ENCODE measurements around the gene EGR4. TPM values are rescaled to one million over a fixed set of nuclear protein-coding genes. Genes with fewer than 3 reads are reported as not detected.

EGR4 gene
- total RNA-seq, 1 experiment from 2014 or later: not detected

- peaks cover 95% of the 10 kb centered on the region for H3K36me3 Mint-ChIP-seq (ENCODE audit: insufficient read depth, unreplicated experiment)
- intact Hi-C loops (cut with micrococcal nuclease; ENCODE audit: unreplicated experiment): no loop called here
- ChIA-PET POLR2A (no interaction called here), CTCF (interaction anchor here (1.3 kb wide), 1 partner anchor 18 kb away, joined by 3 read pairs; no protein-coding TSS in a partner anchor)
- no peaks in the 10 kb centered on the region for H3K27me3 Mint-ChIP-seq (ENCODE audit: insufficient read depth, unreplicated experiment)
- H3K27ac Mint-ChIP-seq (ENCODE audit: unreplicated experiment): no peak overlapping the region
- no peak for DNase-seq
- H3K9me3 Mint-ChIP-seq (ENCODE audit: unreplicated experiment): no peaks in the 10 kb centered on the region
- H3K4me1 Mint-ChIP-seq (ENCODE audit: low read depth, unreplicated experiment): no peaks in the 10 kb centered on the region
- Histone ChIP-seq H3K4me3 (ENCODE audit: low read depth, low read length) (no peak overlapping the region), H3K9me3 (no peaks in the 10 kb centered on the region), H3K27me3 (replicated peaks; ENCODE audit: control insufficient read depth, insufficient read depth, low read length) (no peaks in the 10 kb centered on the region), H3K36me3 (ENCODE audit: control insufficient read depth, insufficient read depth, low read length) (peaks cover 8% of the 10 kb centered on the region), H3K4me1 (no peaks in the 10 kb centered on the region)
- BruUV-seq (replicated peaks): no TSS peak
- TF ChIP-seq CTCF (IDR thresholded peaks at IDR 0.05; ENCODE audit: insufficient read depth in 1 of 2, low read depth in 1 of 2, low read length in 1 of 2, severe bottlenecking in 1 of 2, unreplicated experiment in 1 of 2): no peak
- H3K4me3 Mint-ChIP-seq (ENCODE audit: unreplicated experiment): no peak overlapping the region
These were observed 42.2 kb downstream of the EGR4 start for GRCh38 chr2:73250872-73251846.

- TF ChIP-seq CTCF (IDR thresholded peaks at IDR 0.05; ENCODE audit: insufficient read depth in 1 of 2, low read depth in 1 of 2, low read length in 1 of 2, severe bottlenecking in 1 of 2, unreplicated experiment in 1 of 2): no peak
- Mint-ChIP-seq H3K4me3 (ENCODE audit: unreplicated experiment) (no peak overlapping the region), H3K27ac (ENCODE audit: unreplicated experiment) (no peak overlapping the region), H3K27me3 (ENCODE audit: insufficient read depth, unreplicated experiment) (no peaks in the 10 kb centered on the region), H3K9me3 (ENCODE audit: unreplicated experiment) (no peaks in the 10 kb centered on the region), H3K36me3 (ENCODE audit: insufficient read depth, unreplicated experiment) (peaks cover 95% of the 10 kb centered on the region), H3K4me1 (ENCODE audit: low read depth, unreplicated experiment) (no peaks in the 10 kb centered on the region)
- no peaks in the 10 kb centered on the region for H3K9me3 ChIP-seq
- no peaks in the 10 kb centered on the region for H3K4me1 ChIP-seq
- CTCF ChIA-PET: interaction anchor here (1.1 kb wide), 1 partner anchor 13 kb away, joined by 3 read pairs; no protein-coding TSS in a partner anchor
- no peak for DNase-seq
- no peaks in the 10 kb centered on the region for H3K27me3 ChIP-seq (replicated peaks; ENCODE audit: control insufficient read depth, insufficient read depth, low read length)
- no TSS peak for BruUV-seq (replicated peaks)
- H3K4me3 ChIP-seq (ENCODE audit: low read depth, low read length): no peak overlapping the region
- H3K36me3 ChIP-seq (ENCODE audit: control insufficient read depth, insufficient read depth, low read length): peaks cover 8% of the 10 kb centered on the region
- POLR2A ChIA-PET: no interaction called here
- intact Hi-C loops (cut with micrococcal nuclease; ENCODE audit: unreplicated experiment): no loop called here
These were observed 43.7 kb downstream of the EGR4 start for GRCh38 chr2:73249636-73250035.

- Histone ChIP-seq H3K9me3 (no peaks in the 10 kb centered on the region), H3K4me1 (no peaks in the 10 kb centered on the region), H3K36me3 (ENCODE audit: control insufficient read depth, insufficient read depth, low read length) (peaks cover 5% of the 10 kb centered on the region), H3K4me3 (ENCODE audit: low read depth, low read length) (no peak overlapping the region), H3K27me3 (replicated peaks; ENCODE audit: control insufficient read depth, insufficient read depth, low read length) (no peaks in the 10 kb centered on the region)
- intact Hi-C loops (cut with micrococcal nuclease; ENCODE audit: unreplicated experiment): no loop called here
- no peak for TF ChIP-seq CTCF (IDR thresholded peaks at IDR 0.05; ENCODE audit: insufficient read depth in 1 of 2, low read depth in 1 of 2, low read length in 1 of 2, severe bottlenecking in 1 of 2, unreplicated experiment in 1 of 2)
- peaks cover 92% of the 10 kb centered on the region for H3K36me3 Mint-ChIP-seq (ENCODE audit: insufficient read depth, unreplicated experiment)
- DNase-seq: no peak
- BruUV-seq (replicated peaks): no TSS peak
- H3K27ac Mint-ChIP-seq (ENCODE audit: unreplicated experiment): no peak overlapping the region
- H3K9me3 Mint-ChIP-seq (ENCODE audit: unreplicated experiment): no peaks in the 10 kb centered on the region
- no peaks in the 10 kb centered on the region for H3K4me1 Mint-ChIP-seq (ENCODE audit: low read depth, unreplicated experiment)
- CTCF ChIA-PET: no interaction called here
- POLR2A ChIA-PET: no interaction called here
- no peak overlapping the region for H3K4me3 Mint-ChIP-seq (ENCODE audit: unreplicated experiment)
- H3K27me3 Mint-ChIP-seq (ENCODE audit: insufficient read depth, unreplicated experiment): no peaks in the 10 kb centered on the region
These were observed 46.5 kb downstream of the EGR4 start for GRCh38 chr2:73246850-73247249.
